Rectal smooth muscle tissue (tissue), 1 donor: ENCODE measurements around the gene TTLL3.
A peak's percentile ranks its signal among the peaks of the same experiment; 100 is the strongest.
"Not testable (repeated sequence)": the region's sequence is repeated elsewhere in the genome, so short reads cannot be mapped to it uniquely, and the experiment has no call there.

Source experiments
- H3K27ac ChIP-seq: one replicate; pipeline ENCODE4 v1.7.0; 2013; ENCODE audit warnings: low read depth, low read length, inconsistent platforms
- H3K27me3 ChIP-seq: one replicate; pipeline ENCODE4 v1.7.0; 2013; ENCODE audit warnings: low read length; ENCODE audit not compliant: control insufficient read depth, insufficient read depth
- H3K36me3 ChIP-seq: one replicate; pipeline ENCODE4 v1.7.0; 2013; ENCODE audit warnings: low read length; ENCODE audit not compliant: control insufficient read depth, insufficient read depth
- H3K4me1 ChIP-seq: one replicate; pipeline ENCODE4 v1.7.0; 2013; ENCODE audit warnings: low read length; ENCODE audit not compliant: control insufficient read depth, insufficient read depth
- H3K4me3 ChIP-seq: one replicate; pipeline ENCODE4 v1.7.0; 2013; ENCODE audit warnings: low read length
- H3K9ac ChIP-seq: one replicate; pipeline ENCODE4 v1.7.0; 2013; ENCODE audit warnings: low read length

TTLL3 gene

DNA sequence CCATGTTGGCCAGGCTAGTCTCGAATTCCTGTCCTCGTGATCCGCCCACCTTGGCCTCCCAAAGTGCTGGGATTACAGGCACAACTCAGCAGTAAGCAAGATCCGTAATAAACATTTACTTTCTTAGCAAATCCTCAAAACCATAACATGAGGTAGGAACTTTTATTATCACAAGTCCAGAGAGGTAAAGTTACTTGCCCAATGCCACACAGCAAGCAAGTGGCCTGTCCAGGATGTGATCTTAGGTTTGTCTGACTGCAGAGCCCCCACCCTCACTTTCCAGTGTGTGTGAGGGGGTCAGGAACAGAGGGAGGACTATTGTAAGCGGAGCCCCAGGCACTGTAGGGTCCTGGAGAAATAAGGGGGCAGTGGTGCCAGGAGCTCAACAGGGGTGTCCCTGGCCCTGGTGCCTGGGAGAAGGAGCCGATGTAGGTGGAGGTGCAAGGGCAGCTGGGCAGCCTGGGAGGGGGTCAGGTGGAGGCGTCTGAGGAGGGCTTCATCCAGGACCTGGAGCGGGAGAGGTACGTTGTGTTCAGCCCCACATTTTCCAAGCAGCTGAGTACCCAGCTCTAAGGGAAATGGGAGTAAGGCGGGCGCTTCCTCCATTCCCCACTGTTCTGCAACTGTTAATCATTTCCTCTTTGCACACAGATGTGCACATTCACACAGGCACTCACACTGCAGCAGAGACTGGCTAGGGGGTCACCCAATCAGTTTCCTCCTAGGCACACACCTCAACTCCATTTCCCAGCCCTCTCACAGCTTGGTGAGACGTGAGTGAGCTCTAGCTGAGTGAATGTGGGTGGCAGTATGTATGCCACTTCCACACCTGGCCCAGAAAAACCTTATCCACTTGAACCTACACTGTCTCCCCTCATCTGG is 27.9 kb downstream of the TTLL3 start:
- Histone ChIP-seq H3K36me3 (peaks cover 28% of the 10 kb centered on the region), H3K9ac (no peak overlapping the region)

DNA sequence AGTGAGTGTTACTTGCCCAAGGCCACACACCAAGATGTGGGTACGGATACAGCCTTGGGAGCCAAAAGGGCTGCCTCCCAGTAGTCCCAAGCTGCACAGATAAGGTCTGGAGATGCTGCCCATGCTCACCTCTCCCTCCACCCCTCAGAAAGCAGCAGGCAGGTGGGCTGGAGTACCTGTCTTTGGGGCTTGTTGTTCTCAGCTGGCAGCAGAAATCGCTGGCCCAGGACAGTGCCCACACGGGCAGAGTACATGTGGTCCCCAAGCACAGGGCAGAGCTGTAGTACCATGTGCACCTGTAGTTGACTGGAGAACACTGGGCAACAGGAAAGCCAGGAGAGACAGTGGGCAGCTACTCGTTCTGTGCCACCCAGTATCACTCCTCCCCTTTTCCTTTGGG is 28.8 kb downstream of the TTLL3 start:
- no peak overlapping the region for H3K4me3 ChIP-seq
- no peaks in the 10 kb centered on the region for H3K27me3 ChIP-seq
- no peak overlapping the region for H3K9ac ChIP-seq
- H3K27ac ChIP-seq = no peak overlapping the region
- peaks cover 23% of the 10 kb centered on the region for H3K36me3 ChIP-seq
- peaks cover 4% of the 10 kb centered on the region for H3K4me1 ChIP-seq

More for the DNA sequence above, 27.9 kb downstream of the TTLL3 start:
- Histone ChIP-seq H3K4me3 (no peak overlapping the region), H3K27me3 (no peaks in the 10 kb centered on the region), H3K27ac (no peak overlapping the region), H3K4me1 (peaks cover 4% of the 10 kb centered on the region)

DNA sequence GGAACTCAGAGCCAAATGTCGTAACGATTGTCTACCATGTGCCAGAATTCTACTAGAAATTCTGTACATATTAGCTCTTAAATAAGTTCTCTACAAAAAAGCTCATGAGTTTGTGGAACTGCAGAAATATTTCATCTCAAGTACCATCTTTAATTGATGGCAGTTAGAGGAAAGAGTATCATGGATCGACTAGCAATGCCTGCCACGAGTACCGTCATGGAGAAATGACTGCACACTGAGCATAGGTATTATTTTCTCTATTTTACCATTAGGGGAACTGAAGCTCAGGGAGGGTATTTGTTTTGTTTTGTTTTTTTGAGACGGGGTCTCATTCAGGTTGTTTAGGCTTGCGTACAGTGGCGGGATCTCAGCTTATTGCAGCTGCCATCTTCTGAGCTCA is 31.0 kb downstream of the TTLL3 start:
- no peak overlapping the region for H3K9ac ChIP-seq
- peaks cover 7% of the 10 kb centered on the region for H3K4me1 ChIP-seq
- H3K27me3 ChIP-seq = no peaks in the 10 kb centered on the region
- no peak overlapping the region for H3K4me3 ChIP-seq
- H3K36me3 ChIP-seq = peaks cover 14% of the 10 kb centered on the region
- H3K27ac ChIP-seq = no peak overlapping the region

DNA sequence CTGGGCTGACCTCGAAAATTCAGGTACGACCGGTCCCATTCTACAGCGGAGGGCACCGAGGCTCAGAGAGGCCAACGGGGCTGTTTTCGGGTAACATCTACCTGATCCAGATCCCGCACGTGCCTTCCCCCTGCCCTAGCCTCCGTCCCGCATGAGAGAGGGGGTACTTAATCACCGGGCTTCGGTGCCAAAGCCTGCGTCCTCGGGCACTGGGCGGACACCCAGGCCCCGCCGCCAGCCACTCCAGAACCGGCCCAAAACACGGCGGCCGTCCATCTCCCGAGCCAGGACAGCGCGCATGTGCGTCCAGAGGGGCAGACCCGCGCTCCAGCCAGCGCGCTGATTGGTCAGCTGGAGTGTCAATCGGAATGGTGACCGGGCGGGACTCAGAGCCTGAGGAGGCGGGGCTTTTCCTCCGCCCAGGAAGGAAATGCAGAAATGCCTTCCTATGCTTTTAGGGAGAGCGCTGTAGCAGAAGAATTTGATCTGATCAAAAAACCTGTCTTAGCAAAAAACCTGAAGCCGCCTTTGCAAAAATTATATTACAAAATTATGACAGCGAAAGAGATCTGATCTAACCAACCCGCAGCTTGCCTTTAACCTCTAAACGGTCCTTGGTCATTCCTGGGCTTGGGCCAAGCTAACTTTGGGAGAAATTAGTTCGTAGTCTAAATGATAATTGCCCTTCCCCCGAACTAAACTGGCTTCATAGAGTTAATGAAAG is 33.8 kb downstream of the TTLL3 start, which contains the start of gene RPUSD3:
TSS of gene RPUSD3 (minus strand) at position 294 of the 724 bp plus-strand sequence. CDS start at position 276, 18 bp downstream.
- Histone ChIP-seq H3K36me3 (peaks cover 9% of the 10 kb centered on the region), H3K9ac (peak within 1 kb of the TSS; percentile 50), H3K4me3 (peak within 1 kb of the TSS; percentile 95), H3K27me3 (no peaks in the 10 kb centered on the region), H3K27ac (peak within 1 kb of the TSS; percentile 80), H3K4me1 (peaks cover 7% of the 10 kb centered on the region)

DNA sequence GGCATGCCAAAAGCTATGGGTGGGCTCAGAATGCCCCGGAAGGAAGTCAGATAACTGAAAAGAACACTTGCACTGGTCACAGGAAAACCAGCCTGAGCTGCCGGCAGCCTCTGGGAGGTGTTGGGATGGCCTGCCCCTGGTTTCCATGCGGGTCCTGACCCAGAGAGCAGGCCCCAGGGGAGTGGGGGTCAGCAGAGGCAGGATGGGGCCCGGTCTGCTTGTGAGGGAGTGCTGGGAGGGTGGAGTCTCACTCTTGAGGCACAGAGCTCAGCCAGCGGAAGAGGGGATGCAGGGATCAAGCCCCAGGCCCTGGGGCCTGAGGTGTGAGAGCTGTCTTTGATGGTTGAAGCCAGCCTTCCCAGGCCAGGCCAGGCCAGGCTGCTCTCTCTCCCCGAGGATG is 36.2 kb downstream of the TTLL3 start:
- Histone ChIP-seq H3K27ac (no peak overlapping the region), H3K9ac (no peak overlapping the region), H3K27me3 (no peaks in the 10 kb centered on the region), H3K4me3 (no peak overlapping the region), H3K36me3 (no peaks in the 10 kb centered on the region), H3K4me1 (peaks cover 7% of the 10 kb centered on the region)

DNA sequence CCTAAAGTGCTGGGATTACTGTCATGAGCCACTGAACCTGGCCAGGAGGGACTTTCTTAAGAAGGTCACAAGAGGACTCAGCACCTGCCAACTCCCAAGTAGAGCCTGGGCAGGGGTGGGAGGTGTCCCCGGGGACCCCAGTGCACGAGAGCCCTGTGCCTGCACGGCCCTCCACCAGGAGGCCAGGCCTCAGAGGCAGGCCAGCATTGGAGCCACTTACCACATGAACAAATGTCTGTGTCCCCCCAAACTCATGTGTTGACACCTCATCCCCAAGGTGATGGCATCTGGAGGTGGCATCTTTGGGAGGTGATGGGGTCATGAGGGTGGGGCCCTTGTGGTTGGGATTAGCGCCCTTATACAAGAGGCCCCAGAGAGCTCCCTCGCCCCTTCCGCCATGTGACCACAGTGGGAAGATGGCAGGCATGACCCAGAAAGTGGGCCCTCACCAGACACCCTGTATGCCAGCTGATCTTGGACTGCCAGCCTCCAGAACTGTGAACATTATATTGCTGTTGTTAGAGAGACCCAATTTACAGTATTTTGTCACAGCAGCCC is 36.9 kb downstream of the TTLL3 start:
- Histone ChIP-seq H3K27ac (no peak overlapping the region), H3K36me3 (no peaks in the 10 kb centered on the region), H3K4me1 (peaks cover 7% of the 10 kb centered on the region)

DNA sequence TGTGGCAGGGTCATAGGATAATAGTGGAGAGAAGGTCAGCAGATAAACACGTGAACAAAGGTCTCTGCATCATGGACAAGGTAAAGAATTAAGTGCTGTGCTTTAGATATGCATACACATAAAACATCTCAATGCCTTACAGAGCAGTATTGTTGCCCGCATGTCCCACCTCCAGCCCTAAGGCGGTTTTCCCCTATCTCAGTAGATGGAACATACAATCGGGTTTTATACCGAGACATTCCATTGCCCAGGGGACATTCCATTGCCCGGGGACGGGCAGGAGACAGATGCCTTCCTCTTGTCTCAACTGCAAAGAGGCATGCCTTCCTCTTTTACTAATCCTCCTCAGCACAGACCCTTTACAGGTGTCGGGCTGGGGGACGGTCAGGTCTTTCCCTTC is 37.8 kb downstream of the TTLL3 start:
- H3K4me3 ChIP-seq, H3K9ac ChIP-seq, H3K27me3 ChIP-seq, H3K27ac ChIP-seq, H3K4me1 ChIP-seq, H3K36me3 ChIP-seq: not testable (repeated sequence)

More for the DNA sequence above, 36.9 kb downstream of the TTLL3 start:
- Histone ChIP-seq H3K4me3 (no peak overlapping the region), H3K9ac (no peak overlapping the region), H3K27me3 (no peaks in the 10 kb centered on the region)

DNA sequence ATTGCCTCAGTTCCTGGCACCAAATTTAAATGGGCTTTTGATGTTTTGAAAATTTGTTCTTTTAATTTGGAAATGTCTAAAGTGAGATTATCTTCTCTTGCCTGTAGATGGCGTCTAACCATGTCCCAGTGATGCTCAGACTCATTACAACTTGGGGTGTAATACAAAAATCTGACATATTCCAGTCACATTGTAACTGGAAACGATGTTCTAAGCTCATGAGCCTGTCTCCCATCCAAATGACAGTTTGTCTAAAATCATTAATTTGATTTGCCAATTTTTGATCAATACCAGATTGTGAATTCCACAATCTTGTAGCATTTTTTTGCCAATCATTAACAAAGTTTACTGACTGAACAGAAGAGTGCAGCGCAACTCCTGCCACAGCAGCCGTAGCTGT is 38.8 kb downstream of the TTLL3 start:
- not testable (repeated sequence) for H3K4me3 ChIP-seq

DNA sequence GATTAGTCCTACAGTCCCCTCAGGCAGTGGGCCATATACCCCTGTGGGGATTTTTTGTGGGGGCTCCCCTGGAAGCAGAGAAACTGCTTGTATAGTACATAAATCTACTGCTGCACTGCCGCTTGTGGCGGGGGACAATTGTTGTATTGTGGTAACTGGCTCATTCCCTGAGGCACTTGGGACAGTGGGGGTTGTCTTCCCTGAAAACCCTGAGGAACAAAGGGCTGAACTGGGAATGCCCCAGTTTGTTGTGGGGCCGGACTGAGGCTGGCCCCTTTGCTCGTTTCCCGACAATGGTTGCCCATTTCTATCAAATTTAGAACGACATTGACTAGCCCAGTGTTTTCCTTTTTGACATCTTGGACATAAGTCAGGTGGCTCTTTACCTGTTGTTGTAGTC is 41.3 kb downstream of the TTLL3 start:
- not testable (repeated sequence) for H3K4me3 ChIP-seq, H3K4me1 ChIP-seq, H3K9ac ChIP-seq, H3K27ac ChIP-seq, H3K27me3 ChIP-seq, H3K36me3 ChIP-seq

More for the DNA sequence above, 38.8 kb downstream of the TTLL3 start:
- not testable (repeated sequence) for H3K4me1 ChIP-seq, H3K9ac ChIP-seq, H3K27me3 ChIP-seq, H3K36me3 ChIP-seq, H3K27ac ChIP-seq

DNA sequence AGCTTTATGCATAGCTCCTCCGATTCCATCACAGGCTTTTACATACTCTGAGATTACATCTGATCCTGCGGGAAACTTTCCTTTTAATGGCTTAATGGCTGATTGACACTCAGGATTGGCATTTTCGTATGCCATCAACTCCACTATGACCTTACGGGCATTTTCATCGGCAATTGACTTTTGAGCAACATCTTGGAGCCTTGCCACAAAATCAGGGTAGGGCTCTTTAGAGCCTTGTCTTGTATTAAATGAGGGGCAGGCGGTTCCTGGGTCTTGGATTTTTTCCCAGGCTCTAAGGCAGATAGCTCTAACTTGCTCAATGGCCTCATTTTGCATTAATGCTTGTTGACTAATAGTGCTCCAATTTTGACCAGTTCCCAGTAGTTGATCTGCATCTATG is 41.9 kb downstream of the TTLL3 start:
- not testable (repeated sequence) for H3K9ac ChIP-seq, H3K27me3 ChIP-seq, H3K36me3 ChIP-seq, H3K4me1 ChIP-seq, H3K4me3 ChIP-seq, H3K27ac ChIP-seq

DNA sequence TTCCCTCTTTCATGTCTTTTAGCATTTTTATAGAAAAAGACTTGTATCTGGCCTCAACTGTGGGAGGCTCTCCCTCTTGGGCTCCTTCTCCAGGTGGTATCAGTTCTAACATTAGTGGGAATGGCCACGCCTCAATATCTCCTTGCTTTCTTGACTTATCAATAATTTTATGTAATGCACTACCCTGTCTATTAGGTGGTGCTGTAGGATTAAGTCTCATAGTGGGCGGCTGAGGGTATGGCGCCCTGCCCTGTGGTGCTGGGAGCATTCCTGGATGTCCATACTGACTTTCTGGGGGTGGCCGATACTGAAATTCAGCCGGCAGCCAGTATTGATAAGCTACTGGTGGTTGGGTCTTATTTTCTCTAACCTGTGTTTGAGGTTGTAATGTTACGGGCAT is 42.5 kb downstream of the TTLL3 start:
- Histone ChIP-seq H3K4me1 (no peaks in the 10 kb centered on the region), H3K27ac (no peak overlapping the region), H3K9ac (no peak overlapping the region), H3K27me3 (no peaks in the 10 kb centered on the region), H3K36me3 (no peaks in the 10 kb centered on the region), H3K4me3 (no peak overlapping the region)

DNA sequence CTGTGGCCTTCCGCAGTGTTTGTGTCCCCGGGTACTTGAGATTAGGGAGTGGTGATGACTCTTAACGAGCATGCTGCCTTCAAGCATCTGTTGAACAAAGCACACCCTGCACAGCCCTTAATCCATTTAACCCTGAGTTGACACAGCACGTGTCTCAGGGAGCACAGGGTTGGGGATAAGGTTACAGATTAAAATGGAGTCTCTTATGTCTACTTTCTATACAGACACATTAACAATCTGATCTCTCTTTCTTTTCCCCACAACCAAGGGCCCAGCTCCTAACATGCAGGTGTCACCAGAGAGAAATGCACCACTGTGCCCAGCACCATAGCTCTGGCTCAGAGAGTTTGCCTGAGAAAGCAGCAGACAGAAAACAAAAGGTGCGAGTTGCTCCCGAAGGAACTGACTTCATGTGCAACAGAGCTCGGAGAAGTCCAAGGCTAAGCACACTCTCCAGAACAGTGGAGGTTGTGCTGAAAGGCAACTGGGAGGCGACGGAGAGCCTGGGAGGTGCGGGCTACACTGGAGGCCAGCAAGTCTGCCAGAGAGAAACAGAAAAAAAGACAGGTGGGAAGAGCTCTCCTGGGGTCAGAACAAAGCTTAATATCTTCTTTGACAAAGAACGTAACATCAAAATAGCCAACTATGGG is 44.4 kb downstream of the TTLL3 start:
- not testable (repeated sequence) for H3K27ac ChIP-seq, H3K9ac ChIP-seq, H3K27me3 ChIP-seq, H3K4me3 ChIP-seq, H3K36me3 ChIP-seq, H3K4me1 ChIP-seq
